ENCODE measurements around the gene NOL9.

NOL9 gene

DNA sequence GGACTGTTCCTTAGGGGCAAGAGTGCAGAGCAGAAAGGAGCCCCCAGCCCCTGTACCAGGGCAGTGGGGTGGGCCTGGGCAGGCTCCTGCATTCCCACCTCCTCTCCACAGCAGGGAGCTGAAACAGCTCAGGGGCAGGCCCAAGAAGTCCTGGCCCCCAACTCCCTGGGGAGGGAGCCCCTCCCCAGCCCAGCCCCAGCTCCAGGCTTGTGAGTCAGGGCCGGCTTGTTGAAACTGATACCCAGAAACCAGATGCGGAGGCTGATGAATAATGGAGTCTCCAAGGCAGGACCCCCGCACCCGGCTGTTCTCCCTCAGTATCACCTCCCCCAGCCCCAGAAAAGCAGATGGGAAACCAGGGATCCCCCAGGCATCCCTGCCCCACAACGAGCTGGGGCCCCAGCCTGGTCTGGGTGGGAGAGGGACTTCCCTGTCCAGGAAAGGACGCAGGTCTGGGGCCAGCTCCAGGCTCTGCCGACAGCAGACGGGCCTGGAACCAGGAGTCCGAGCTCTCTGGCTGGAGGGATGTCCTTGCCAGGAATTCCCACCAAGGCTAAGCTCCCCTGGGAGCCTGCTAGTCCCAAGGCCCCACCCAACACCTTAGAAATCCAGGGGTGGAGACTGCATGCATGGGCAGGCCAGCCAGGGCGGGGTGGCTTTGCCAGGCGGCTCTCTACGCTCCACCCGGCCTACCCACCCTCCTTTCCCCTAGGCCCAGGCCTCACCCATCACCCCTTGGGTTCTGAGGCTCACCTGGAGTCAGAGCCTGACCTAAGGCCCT is 65.5 kb downstream of the NOL9 start:
- DNase-seq, result no peak

GRCh38 chr1:6487804-6488484 is 66.4 kb downstream of the NOL9 start:
- no peak for DNase-seq

GRCh38 chr1:6486433-6487011 is 67.8 kb downstream of the NOL9 start:
- DNase-seq, result peak; percentile 88 to 96 (median 92)

- no peak for DNase-seq
These were observed 68.9 kb downstream of the NOL9 start for GRCh38 chr1:6485168-6486101.

GRCh38 chr1:6484826-6485167 is 69.5 kb downstream of the NOL9 start:
- DNase-seq, result no peak

DNA sequence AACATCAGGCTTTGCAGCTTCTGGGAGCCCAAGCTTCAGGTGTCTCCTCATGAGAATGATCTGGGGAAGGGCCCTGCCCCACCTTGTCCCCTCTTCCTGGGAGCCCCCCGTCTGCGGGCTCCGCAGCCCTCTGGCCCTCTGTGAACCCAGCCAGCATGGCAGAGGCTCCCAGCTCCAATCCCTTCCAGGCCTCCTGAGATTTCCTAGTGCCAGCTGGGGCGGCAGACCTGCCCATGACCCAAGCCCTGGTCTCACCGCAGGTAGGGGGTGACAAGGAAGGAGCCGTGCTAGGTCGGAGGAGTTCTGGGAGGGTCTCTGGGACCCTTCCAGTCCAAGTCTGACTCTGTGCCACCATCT is 70.6 kb downstream of the NOL9 start:
- no peak for DNase-seq

- DNase-seq, result no peak
These were observed 71.1 kb downstream of the NOL9 start for GRCh38 chr1:6483017-6483760.

DNA sequence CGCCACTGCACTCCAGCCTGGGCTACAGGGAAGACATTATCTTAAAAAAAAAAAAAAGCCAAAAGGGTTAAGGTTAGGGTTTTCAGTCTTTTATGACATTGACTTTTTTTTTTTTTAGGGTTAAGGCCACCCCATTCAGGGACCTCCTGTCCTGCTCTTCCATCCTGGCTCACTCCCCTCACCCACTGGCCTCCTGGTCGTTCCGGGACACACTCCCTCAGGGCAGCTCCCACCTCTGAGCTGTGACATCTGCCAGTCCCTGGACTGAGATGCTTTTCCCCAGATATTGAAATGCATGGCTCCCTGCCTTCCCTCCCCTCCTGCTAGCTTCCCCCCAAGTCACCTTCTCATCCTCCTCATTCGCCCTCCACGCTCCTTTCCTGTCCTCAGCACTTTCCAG is 72.5 kb downstream of the NOL9 start:
- DNase-seq, result no peak

GRCh38 chr1:6477039-6477820 is 77.1 kb downstream of the NOL9 start:
- DNase-seq, result no peak

DNA sequence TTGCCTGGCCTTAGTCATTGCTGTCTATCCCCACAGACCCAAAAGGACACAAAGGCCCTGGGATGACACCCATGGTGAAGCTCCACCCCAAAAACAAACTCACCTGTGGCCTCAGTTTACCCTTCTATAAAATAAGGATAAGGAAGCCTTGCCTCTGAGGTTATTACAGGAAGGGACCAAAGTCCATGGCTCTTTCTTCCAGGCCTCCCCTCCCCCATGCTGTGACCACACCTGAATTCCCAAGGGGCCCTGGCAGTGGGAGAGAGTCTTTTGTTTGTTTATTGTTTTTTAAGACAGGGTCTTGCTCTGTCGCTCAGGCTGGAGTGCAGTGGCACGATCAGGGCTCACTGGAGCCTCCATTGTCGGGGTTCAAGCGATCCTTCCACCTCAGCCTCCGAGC is 77.8 kb downstream of the NOL9 start:
- no peak for DNase-seq

- DNase-seq, result peak; percentile 50 to 79 (median 66)
These were observed 78.8 kb downstream of the NOL9 start for GRCh38 chr1:6475381-6476133.

DNA sequence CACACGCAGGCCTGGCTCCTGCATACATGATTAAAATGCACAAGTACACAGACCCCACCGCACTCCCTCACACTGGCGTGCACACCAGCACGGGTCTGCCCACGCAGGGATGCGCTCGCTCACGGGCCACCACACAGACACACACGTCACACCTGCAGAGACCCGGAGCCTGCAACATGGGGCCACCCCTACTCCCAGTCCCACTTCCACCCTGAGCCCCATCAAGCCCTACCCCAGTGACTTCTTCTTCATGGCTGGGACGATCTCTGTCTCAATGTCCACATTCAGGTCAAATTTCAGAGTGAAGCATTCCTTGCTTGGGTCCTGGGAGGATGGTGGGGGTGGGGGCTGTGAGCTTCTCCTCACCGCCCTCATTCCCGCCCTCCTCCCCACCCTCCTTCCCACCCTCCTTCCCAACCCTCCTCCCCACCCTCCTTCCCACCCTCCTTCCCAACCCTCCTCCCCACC is 79.5 kb downstream of the NOL9 start:
- no peak for DNase-seq

DNA sequence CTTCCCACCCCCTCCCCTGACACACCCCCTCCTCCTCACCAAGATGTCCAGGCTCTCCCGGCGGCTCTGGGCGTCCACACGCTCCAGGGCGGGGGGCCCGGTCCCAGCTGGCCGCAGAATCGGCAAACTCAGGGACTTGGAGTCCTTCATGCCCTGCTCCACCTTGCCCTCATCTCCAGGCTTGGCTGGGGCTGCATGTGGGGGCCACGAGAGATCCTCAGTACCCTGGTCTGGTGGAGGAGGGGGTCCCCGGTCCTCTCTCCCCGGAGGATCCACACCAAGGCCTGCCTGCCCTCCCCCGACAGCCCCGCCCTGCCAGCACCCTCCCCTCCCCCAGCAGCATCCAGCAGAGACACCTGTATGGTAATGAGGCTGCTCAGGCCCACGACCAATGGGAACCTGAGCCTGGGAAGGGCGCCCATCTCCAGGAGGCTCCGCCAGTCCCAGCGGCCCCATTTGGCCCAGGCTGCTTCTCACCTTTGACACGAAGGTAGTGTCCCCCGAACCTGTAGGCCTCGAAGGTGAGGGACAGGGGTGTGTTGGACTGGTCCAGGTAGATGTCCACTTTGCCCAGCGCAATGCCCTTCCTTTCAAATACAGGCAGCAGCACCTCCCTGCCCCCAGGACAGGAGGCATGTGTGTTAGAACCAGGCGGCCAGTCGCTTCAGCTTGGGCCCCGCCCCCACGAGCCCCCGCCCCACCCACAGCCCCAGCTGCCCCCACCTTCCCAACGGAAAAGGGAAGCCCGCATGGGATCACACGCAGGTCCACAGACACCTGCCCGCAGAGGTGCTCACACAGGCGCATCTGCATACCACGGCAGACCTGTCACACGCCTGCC is 80.1 kb downstream of the NOL9 start:
- DNase-seq, result no peak

GRCh38 chr1:6473156-6473555 is 81.2 kb downstream of the NOL9 start:
- no peak for DNase-seq

GRCh38 chr1:6472391-6472790 is 81.9 kb downstream of the NOL9 start:
- DNase-seq, result no peak

- DNase-seq, result no peak
These were observed 82.3 kb downstream of the NOL9 start for GRCh38 chr1:6471970-6472368.
